Measurements from ENCODE around the gene CDH22.

DNA sequence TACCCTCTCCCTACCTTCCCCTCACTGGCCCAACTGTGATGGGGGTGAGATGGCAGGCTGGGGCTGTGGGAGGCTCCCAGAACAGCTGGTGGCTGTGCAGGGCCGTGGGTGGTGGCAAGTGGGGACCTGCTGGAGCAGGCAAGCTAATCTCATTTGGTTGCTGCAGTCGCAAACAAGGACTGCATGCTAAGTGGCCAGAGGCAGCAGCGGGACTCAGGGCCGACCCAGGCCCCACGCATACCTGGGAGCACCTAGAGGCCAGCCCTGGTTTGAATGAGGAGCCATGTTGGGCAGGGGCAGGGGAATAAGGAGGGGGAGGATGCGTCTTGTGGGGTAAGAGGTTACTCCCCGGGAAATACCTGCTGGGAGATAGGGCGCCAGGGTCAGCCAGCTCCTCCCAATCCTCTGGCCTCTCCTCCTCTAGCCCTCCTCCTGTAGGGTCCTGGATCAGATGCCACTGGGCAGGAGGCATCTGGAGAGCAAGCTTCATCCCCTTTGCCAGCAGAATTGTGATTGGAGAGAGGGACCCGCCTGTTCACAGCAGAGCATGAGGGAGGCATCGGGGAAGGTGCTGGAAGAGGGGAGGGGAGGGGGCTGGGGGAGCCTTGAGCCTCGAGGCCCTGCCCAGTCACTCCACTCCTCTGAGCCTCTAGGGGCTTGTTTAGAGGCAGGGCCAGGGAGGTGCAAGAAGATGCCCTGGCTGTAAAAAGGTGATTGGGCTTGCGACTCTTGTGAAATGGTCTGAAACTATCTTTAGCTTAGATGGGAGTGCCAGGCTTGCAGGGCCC lies 24.3 kb upstream of the CDH22 start:
- no peak for TF ChIP-seq SIN3A (IDR thresholded peaks at IDR 0.05; ENCODE audit: borderline replicate concordance, insufficient read depth, low read length)
- TF ChIP-seq POLR2AphosphoS5 (IDR thresholded peaks at IDR 0.05; ENCODE audit: low read depth, low read length), result no peak
